Esophagus squamous epithelium (tissue), 5 donors: ENCODE data around the gene SRPK1. TPM values are rescaled to one million over a fixed set of nuclear protein-coding genes. Genes with fewer than 3 reads are reported as not detected.

Experiments
- DNase-seq: peaks from one replicate; lab custom pipeline; 2025; lab: John Stamatoyannopoulos, UW
- H3K27ac ChIP-seq, 4 donors: fragments of 200-600 bp; sonication (generic); one replicate each; pipeline ENCODE4 v1.5.1; 2016 to 2019; ENCODE audit warnings: mild to moderate bottlenecking in 1 of 4
- H3K27me3 ChIP-seq, 4 donors: fragments of 200-600 bp; sonication (generic); 1 replicate in 3 of 4; 2 replicates in 1 of 4; pipeline versions ENCODE4 v1.5.1 to v1.6.0; 2017 to 2021; ENCODE audit warnings: antibody characterized with exemption in 1 of 4
- H3K36me3 ChIP-seq, 3 donors: fragments of 200-600 bp; sonication (generic); one replicate each; pipeline ENCODE4 v1.5.1; 2016 to 2019
- H3K4me1 ChIP-seq, 3 donors: fragments of 200-600 bp; sonication (generic); one replicate each; pipeline ENCODE4 v1.5.1; 2017 to 2019
- H3K4me3 ChIP-seq, 4 donors: fragments of 200-600 bp; sonication (generic); 1 replicate in 3 of 4; 2 replicates in 1 of 4; pipeline ENCODE4 v1.5.1; 2016 to 2019; ENCODE audit warnings: mild to moderate bottlenecking in 2 of 4, moderate library complexity in 1 of 4
- H3K9me3 ChIP-seq, 3 donors: fragments of 200-600 bp; sonication (generic); one replicate each; pipeline ENCODE4 v1.5.1; 2016 to 2019
- CTCF ChIP-seq, 6 experiments: fragments of 450-650 bp in 4 of 6; fragments of 200-600 bp in 2 of 6; sonication (generic) in 2 of 6; IDR thresholded peaks; one replicate each; pipeline ENCODE4 v1.5.1; 2016 to 2019; ENCODE audit warnings: antibody characterized with exemption in 6 of 6, mild to moderate bottlenecking in 4 of 6, moderate library complexity in 4 of 6
- POLR2A ChIP-seq, 4 donors: fragments of 450-650 bp; IDR thresholded peaks; one replicate each; pipeline ENCODE4 v1.6.1; 2017; ENCODE audit warnings: antibody characterized with exemption in 4 of 4, mild to moderate bottlenecking in 4 of 4, moderate library complexity in 3 of 4
- WGBS, 2 donors: methylation state at CpG; one replicate each; pipeline ENCODE4 v1.1.5; 2018; 5-methylcytosine and 5-hydroxymethylcytosine counted together
- intact Hi-C: fragments of 100-400 bp; cut with DNase I; formaldehyde crosslinking; loops from one replicate; pipeline ENCODE4 v1.15.0; 2022
- total RNA-seq, 4 donors: library from RNA; depleted of rRNA; stranded (reverse); fragments of >200 nt; gene quantifications; one replicate each; pipeline ENCODE4 v1.1.0, GENCODE V29; 2016
- donor health status: DM: yes; HTN: yes; CAD: no.

SRPK1 gene
- total RNA-seq, 4 donors from 2014 or later = 66.1 to 109 (median 86.5) TPM

- Histone ChIP-seq H3K27ac (no peak overlapping the region), H3K4me1 (peaks cover 0 to under 1% (median 0%) of the 10 kb centered on the region in 3 donors), H3K9me3 (no peaks in the 10 kb centered on the region), H3K36me3 (no peaks in the 10 kb centered on the region), H3K27me3 (no peaks in the 10 kb centered on the region), H3K4me3 (no peak overlapping the region)
- intact Hi-C loops = no loop called here
- no peak for TF ChIP-seq POLR2A (IDR thresholded peaks at IDR 0.05)
- TF ChIP-seq CTCF (IDR thresholded peaks at IDR 0.05) = no peak
- 60 to 76% methylated on average over 4 of the region's 4 CpGs for WGBS, 2 donors
- no peak for DNase-seq
Measured at GRCh38 chr6:35967076-35967774, 46.3 kb upstream of the SRPK1 start.

- no peak for TF ChIP-seq CTCF (IDR thresholded peaks at IDR 0.05)
- no peak for TF ChIP-seq POLR2A (IDR thresholded peaks at IDR 0.05)
- 73 to 82% methylated on average over 13 to 14 of the region's 14 CpGs for WGBS, 2 donors
- no peak for DNase-seq
Measured at GRCh38 chr6:35962779-35963560, 42.1 kb upstream of the SRPK1 start.

GRCh38 chr6:35960187-35960586, 39.3 kb upstream of the SRPK1 start:
- no peak for TF ChIP-seq POLR2A (IDR thresholded peaks at IDR 0.05)
- no peak for TF ChIP-seq CTCF (IDR thresholded peaks at IDR 0.05)
- DNase-seq = no peak
- Histone ChIP-seq H3K4me1 (no peaks in the 10 kb centered on the region), H3K9me3 (no peaks in the 10 kb centered on the region), H3K27ac (no peak overlapping the region), H3K27me3 (peaks cover 0 to 15% (median 0%) of the 10 kb centered on the region in 4 donors), H3K36me3 (no peaks in the 10 kb centered on the region), H3K4me3 (no peak overlapping the region)
- intact Hi-C loops = no loop called here
- WGBS, 2 donors = 55 to 62% methylated on average over 2 of the region's 2 CpGs

More at GRCh38 chr6:35962779-35963560, 42.1 kb upstream of the SRPK1 start:
- H3K36me3 ChIP-seq = no peaks in the 10 kb centered on the region
- no peaks in the 10 kb centered on the region for H3K4me1 ChIP-seq
- H3K4me3 ChIP-seq = no peak overlapping the region
- H3K9me3 ChIP-seq = no peaks in the 10 kb centered on the region
- peaks cover 0 to 15% (median 0%) of the 10 kb centered on the region in 4 donors for H3K27me3 ChIP-seq
- no peak overlapping the region for H3K27ac ChIP-seq
- intact Hi-C loops = no loop called here

- no peak for TF ChIP-seq POLR2A (IDR thresholded peaks at IDR 0.05)
- no peak for TF ChIP-seq CTCF (IDR thresholded peaks at IDR 0.05)
- DNase-seq = no peak
- Histone ChIP-seq H3K27me3 (peaks cover 0 to 15% (median 0%) of the 10 kb centered on the region in 4 donors), H3K4me1 (no peaks in the 10 kb centered on the region), H3K4me3 (no peak overlapping the region), H3K36me3 (no peaks in the 10 kb centered on the region), H3K27ac (no peak overlapping the region), H3K9me3 (no peaks in the 10 kb centered on the region)
- intact Hi-C loops = no loop called here
- WGBS, 2 donors = 65 to 71% methylated on average over 1 to 3 of the region's 4 CpGs
Measured at GRCh38 chr6:35955970-35956369, 35.1 kb upstream of the SRPK1 start.

- Histone ChIP-seq H3K4me1 (no peaks in the 10 kb centered on the region), H3K27me3 (peaks cover 0 to 14% (median 0%) of the 10 kb centered on the region in 4 donors), H3K9me3 (no peaks in the 10 kb centered on the region), H3K27ac (no peak overlapping the region), H3K4me3 (no peak overlapping the region), H3K36me3 (no peaks in the 10 kb centered on the region)
- TF ChIP-seq CTCF (IDR thresholded peaks at IDR 0.05) (no peak), POLR2A (IDR thresholded peaks at IDR 0.05) (no peak)
- DNase-seq = no peak
- intact Hi-C loops = no loop called here
- 84% methylated on average over 5 of the region's 5 CpGs for WGBS, 2 donors
Measured at GRCh38 chr6:35955521-35955920, 34.6 kb upstream of the SRPK1 start.
